NCI-H2196 (cell line): ENCODE results near the gene UNC50.

Experiments
- DNase-seq: peaks from one replicate; lab custom pipeline; 2025; ENCODE audit not compliant: unreplicated experiment; lab: John Stamatoyannopoulos, UW

The UNC50 gene

DNA sequence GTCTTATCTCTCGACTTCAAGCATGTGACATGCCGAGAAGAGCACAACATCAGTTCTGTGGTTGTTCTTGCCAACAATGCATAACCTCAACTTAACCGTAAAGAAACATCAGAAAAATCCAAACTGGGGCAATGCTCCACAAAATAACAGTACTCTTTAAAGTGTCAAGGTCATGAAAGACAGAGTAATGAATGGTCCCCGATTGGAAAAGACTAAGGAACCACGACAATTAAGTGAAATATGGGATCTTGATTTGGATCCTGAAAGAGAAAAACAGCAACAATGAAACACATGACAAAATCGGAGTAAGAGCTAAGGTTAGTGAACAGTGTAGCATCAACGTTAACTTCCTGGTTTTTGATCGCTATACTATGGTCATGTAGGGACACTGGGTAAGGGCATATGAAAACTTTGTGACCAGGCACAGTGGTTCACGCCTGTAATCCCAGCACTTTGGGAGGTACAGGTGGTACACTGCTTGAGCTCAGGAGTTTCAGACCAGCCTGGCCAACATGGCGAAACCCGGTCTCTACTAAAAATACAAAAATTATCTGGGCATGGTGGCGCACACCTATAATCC lies 55.2 kb downstream of the UNC50 start:
- DNase-seq = no peak

DNA sequence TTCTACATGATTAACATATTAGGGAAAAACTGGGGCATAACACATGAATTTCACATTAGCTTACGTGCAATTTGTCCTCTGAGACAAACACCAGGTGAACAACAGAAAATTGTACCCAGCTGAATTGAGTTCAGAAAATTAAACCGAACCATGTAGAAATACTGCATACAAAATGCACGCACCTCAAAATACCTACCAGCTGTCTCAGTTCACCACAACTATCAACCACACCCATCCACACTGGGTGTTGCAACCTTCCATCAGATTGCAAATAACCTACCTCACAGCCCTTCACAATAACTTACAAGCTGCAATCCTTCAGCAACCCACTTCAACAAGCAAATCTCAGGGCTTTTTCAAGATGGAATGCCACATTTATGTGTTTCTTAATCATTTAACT lies 55.9 kb downstream of the UNC50 start:
- DNase-seq = no peak

DNA sequence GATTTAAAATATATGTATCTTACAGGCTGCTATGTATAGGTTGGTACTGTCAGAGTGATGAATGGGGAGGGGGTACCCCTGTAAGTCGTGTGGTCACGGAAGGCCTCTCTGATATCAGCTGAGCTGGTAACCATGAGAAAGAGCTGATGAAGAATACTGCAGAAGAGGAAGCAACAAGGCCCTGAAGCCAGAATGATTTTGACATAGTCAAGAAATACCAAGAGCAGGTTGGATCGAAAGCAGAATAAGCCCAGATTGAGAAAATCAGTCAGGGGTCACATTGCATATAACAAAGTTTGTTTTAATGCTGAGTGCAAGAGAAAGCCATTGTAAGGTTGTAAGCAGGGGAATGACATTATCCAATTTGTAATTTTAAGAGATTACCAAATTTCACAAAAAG lies 57.3 kb downstream of the UNC50 start:
- DNase-seq = no peak
